Measurements from ENCODE around the gene DDX27. TPM values are rescaled to one million over a fixed set of nuclear protein-coding genes. Genes with fewer than 3 reads are reported as not detected.

Gene DDX27, protein sequence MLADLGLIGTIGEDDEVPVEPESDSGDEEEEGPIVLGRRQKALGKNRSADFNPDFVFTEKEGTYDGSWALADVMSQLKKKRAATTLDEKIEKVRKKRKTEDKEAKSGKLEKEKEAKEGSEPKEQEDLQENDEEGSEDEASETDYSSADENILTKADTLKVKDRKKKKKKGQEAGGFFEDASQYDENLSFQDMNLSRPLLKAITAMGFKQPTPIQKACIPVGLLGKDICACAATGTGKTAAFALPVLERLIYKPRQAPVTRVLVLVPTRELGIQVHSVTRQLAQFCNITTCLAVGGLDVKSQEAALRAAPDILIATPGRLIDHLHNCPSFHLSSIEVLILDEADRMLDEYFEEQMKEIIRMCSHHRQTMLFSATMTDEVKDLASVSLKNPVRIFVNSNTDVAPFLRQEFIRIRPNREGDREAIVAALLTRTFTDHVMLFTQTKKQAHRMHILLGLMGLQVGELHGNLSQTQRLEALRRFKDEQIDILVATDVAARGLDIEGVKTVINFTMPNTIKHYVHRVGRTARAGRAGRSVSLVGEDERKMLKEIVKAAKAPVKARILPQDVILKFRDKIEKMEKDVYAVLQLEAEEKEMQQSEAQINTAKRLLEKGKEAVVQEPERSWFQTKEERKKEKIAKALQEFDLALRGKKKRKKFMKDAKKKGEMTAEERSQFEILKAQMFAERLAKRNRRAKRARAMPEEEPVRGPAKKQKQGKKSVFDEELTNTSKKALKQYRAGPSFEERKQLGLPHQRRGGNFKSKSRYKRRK
- 51.2 TPM for polyA plus RNA-seq
- long read RNA-seq, donor 1, partial matches to known transcripts: 15 of 17 reads
- long read RNA-seq, donor 1, other reads (novel, unspliced or antisense): 0 of 17 reads
- long read RNA-seq, donor 2, transcript DDX27-207 (21 exons, 2,693 nt): major isoform, 5 of 36 reads
- long read RNA-seq, donor 2, partial matches to known transcripts: 30 of 36 reads
- long read RNA-seq, donor 2, other reads (novel, unspliced or antisense): 0 of 36 reads
- long read RNA-seq, donor 3, partial matches to known transcripts: 50 of 50 reads
- long read RNA-seq, donor 3, other reads (novel, unspliced or antisense): 0 of 50 reads
- long read RNA-seq, donor 4: 0 reads
- long read RNA-seq, donor 5, partial matches to known transcripts: 0 of 4 reads
- long read RNA-seq, donor 5, other reads (novel, unspliced or antisense): 0 of 4 reads
- long read RNA-seq, donor 6, partial matches to known transcripts: 9 of 11 reads
- long read RNA-seq, donor 6, other reads (novel, unspliced or antisense): 0 of 11 reads
- long read RNA-seq, donor 7, partial matches to known transcripts: 5 of 6 reads
- long read RNA-seq, donor 7, other reads (novel, unspliced or antisense): 0 of 6 reads
- long read RNA-seq, donor 8, partial matches to known transcripts: 59 of 61 reads
- long read RNA-seq, donor 8, other reads (novel, unspliced or antisense): 0 of 61 reads
- long read RNA-seq, donor 9, partial matches to known transcripts: 30 of 30 reads
- long read RNA-seq, donor 9, other reads (novel, unspliced or antisense): 0 of 30 reads
- long read RNA-seq, donor 10, partial matches to known transcripts: 45 of 50 reads
- long read RNA-seq, donor 10, other reads (novel, unspliced or antisense): 0 of 50 reads
- long read RNA-seq, donor 11, partial matches to known transcripts: 11 of 12 reads
- long read RNA-seq, donor 11, other reads (novel, unspliced or antisense): 0 of 12 reads

GRCh38 chr20:49219091-49219923 lies at the start of gene DDX27:
Gene DDX27, plus strand, starts transcription at chr20:49219416. Its CDS starts 33 bp downstream, at chr20:49219449.
- Histone ChIP-seq H3K4me3 (ENCODE audit: low read length) (peak within 1 kb of the TSS; percentile 69), H3K36me3 (ENCODE audit: control insufficient read depth, insufficient read depth, low read length) (peaks cover 31% of the 10 kb centered on the region), H3K9me3 (ENCODE audit: control insufficient read depth, low read depth, low read length) (no peaks in the 10 kb centered on the region), H3K27ac (ENCODE audit: low read length) (peak within 1 kb of the TSS; percentile 73), H3K4me1 (ENCODE audit: control insufficient read depth, insufficient read depth, low read length) (peaks cover 7% of the 10 kb centered on the region), H3K27me3 (ENCODE audit: control insufficient read depth, insufficient read depth, low read length) (no peaks in the 10 kb centered on the region)
- peak; percentile 98 to 99 for DNase-seq
- no CpG with 5 or more reads among the region's 46 CpGs for WGBS (ENCODE audit: insufficient coverage, low lambda C conversion rate)

DNA sequence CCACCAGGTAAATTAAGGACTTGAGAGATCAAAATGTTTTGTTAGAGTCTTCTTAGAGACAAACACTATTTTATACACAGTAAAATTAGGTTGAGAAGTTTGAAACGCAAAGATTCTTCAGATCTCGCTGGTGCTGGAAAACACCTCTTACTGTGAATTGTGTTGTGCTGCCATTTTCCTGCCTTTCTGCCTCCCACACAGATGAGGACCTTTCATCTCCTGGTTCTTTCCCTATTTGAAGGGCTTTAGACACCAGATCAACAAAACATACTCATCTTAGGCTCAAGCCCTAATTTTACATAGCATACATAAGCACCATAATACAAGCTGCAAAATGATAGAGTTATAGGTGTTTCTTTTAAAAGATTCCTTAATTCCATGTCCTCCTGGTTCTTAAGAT lies 49.7 kb upstream of the DDX27 start:
- Histone ChIP-seq H3K9me3 (ENCODE audit: control insufficient read depth, low read depth, low read length) (no peaks in the 10 kb centered on the region), H3K4me3 (ENCODE audit: low read length) (no peak overlapping the region), H3K27ac (ENCODE audit: low read length) (no peak overlapping the region), H3K36me3 (ENCODE audit: control insufficient read depth, insufficient read depth, low read length) (peaks cover 18% of the 10 kb centered on the region), H3K27me3 (ENCODE audit: control insufficient read depth, insufficient read depth, low read length) (no peaks in the 10 kb centered on the region), H3K4me1 (ENCODE audit: control insufficient read depth, insufficient read depth, low read length) (peaks cover 3% of the 10 kb centered on the region)
- no CpG with 5 or more reads among the region's 2 CpGs for WGBS (ENCODE audit: insufficient coverage, low lambda C conversion rate)
- no peak for DNase-seq

- WGBS (ENCODE audit: insufficient coverage, low lambda C conversion rate): no CpG with 5 or more reads among the region's 2 CpGs
- Histone ChIP-seq H3K4me3 (ENCODE audit: low read length) (no peak overlapping the region), H3K9me3 (ENCODE audit: control insufficient read depth, low read depth, low read length) (no peaks in the 10 kb centered on the region), H3K36me3 (ENCODE audit: control insufficient read depth, insufficient read depth, low read length) (peaks cover 11% of the 10 kb centered on the region), H3K27ac (ENCODE audit: low read length) (no peak overlapping the region), H3K4me1 (ENCODE audit: control insufficient read depth, insufficient read depth, low read length) (peaks cover 3% of the 10 kb centered on the region), H3K27me3 (ENCODE audit: control insufficient read depth, insufficient read depth, low read length) (no peaks in the 10 kb centered on the region)
- DNase-seq: no peak
Observed at GRCh38 chr20:49170714-49171113, 48.5 kb upstream of the DDX27 start.

DNA sequence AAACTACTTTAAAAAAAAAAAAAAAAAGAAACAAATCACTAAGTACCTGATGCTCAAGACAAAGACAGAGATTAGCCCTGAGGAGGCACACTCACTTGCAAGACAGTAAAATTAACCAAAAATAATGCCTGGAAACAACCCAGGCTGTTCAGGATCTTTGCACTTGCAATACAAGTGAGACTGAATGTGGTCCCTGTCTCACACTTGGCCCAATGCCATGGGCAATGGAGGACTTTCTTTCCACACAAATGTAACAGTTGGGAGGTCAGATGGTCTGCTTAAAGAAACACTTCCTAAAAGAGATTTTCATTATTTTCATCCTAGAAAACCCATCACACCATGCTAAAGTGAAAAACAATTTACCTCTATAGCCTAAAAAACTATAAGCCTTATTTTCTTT lies 47.3 kb upstream of the DDX27 start:
- H3K36me3 ChIP-seq (ENCODE audit: control insufficient read depth, insufficient read depth, low read length): peaks cover 10% of the 10 kb centered on the region
- no peak for DNase-seq
- H3K27ac ChIP-seq (ENCODE audit: low read length): no peak overlapping the region
- no peaks in the 10 kb centered on the region for H3K9me3 ChIP-seq (ENCODE audit: control insufficient read depth, low read depth, low read length)
- H3K27me3 ChIP-seq (ENCODE audit: control insufficient read depth, insufficient read depth, low read length): no peaks in the 10 kb centered on the region
- no peak overlapping the region for H3K4me3 ChIP-seq (ENCODE audit: low read length)
- H3K4me1 ChIP-seq (ENCODE audit: control insufficient read depth, insufficient read depth, low read length): no peaks in the 10 kb centered on the region

- no peak overlapping the region for H3K4me3 ChIP-seq (ENCODE audit: low read length)
- H3K27me3 ChIP-seq (ENCODE audit: control insufficient read depth, insufficient read depth, low read length): no peaks in the 10 kb centered on the region
- H3K9me3 ChIP-seq (ENCODE audit: control insufficient read depth, low read depth, low read length): no peaks in the 10 kb centered on the region
- H3K27ac ChIP-seq (ENCODE audit: low read length): no peak overlapping the region
- peaks cover 10% of the 10 kb centered on the region for H3K36me3 ChIP-seq (ENCODE audit: control insufficient read depth, insufficient read depth, low read length)
- no CpG with 5 or more reads among the region's 1 CpG for WGBS (ENCODE audit: insufficient coverage, low lambda C conversion rate)
- DNase-seq: no peak
- no peaks in the 10 kb centered on the region for H3K4me1 ChIP-seq (ENCODE audit: control insufficient read depth, insufficient read depth, low read length)
Observed at GRCh38 chr20:49172413-49172812, 46.8 kb upstream of the DDX27 start.

GRCh38 chr20:49174183-49174582 lies 45.0 kb upstream of the DDX27 start:
- no peaks in the 10 kb centered on the region for H3K27me3 ChIP-seq (ENCODE audit: control insufficient read depth, insufficient read depth, low read length)
- H3K27ac ChIP-seq (ENCODE audit: low read length): no peak overlapping the region
- DNase-seq: no peak
- no peak overlapping the region for H3K4me3 ChIP-seq (ENCODE audit: low read length)
- 100% methylated on average over 1 of the region's 6 CpGs for WGBS (ENCODE audit: insufficient coverage, low lambda C conversion rate)
- H3K9me3 ChIP-seq (ENCODE audit: control insufficient read depth, low read depth, low read length): no peaks in the 10 kb centered on the region
- peaks cover 20% of the 10 kb centered on the region for H3K36me3 ChIP-seq (ENCODE audit: control insufficient read depth, insufficient read depth, low read length)
- no peaks in the 10 kb centered on the region for H3K4me1 ChIP-seq (ENCODE audit: control insufficient read depth, insufficient read depth, low read length)

- H3K4me1 ChIP-seq (ENCODE audit: control insufficient read depth, insufficient read depth, low read length): peaks cover 9% of the 10 kb centered on the region
- H3K36me3 ChIP-seq (ENCODE audit: control insufficient read depth, insufficient read depth, low read length): peaks cover 10% of the 10 kb centered on the region
- H3K27me3 ChIP-seq (ENCODE audit: control insufficient read depth, insufficient read depth, low read length): no peaks in the 10 kb centered on the region
- H3K9me3 ChIP-seq (ENCODE audit: control insufficient read depth, low read depth, low read length): no peaks in the 10 kb centered on the region
- WGBS (ENCODE audit: insufficient coverage, low lambda C conversion rate): no CpG with 5 or more reads among the region's 1 CpG
- H3K4me3 ChIP-seq (ENCODE audit: low read length): no peak overlapping the region
- peak in 1 of 2 donors; percentile 36 for DNase-seq
- peak overlapping the region; percentile 15 for H3K27ac ChIP-seq (ENCODE audit: low read length)
Observed at GRCh38 chr20:49179368-49180277, 39.6 kb upstream of the DDX27 start.

- Histone ChIP-seq H3K4me1 (ENCODE audit: control insufficient read depth, insufficient read depth, low read length) (peaks cover 22% of the 10 kb centered on the region), H3K27ac (ENCODE audit: low read length) (no peak overlapping the region), H3K36me3 (ENCODE audit: control insufficient read depth, insufficient read depth, low read length) (peaks cover 10% of the 10 kb centered on the region), H3K9me3 (ENCODE audit: control insufficient read depth, low read depth, low read length) (no peaks in the 10 kb centered on the region), H3K4me3 (ENCODE audit: low read length) (no peak overlapping the region), H3K27me3 (ENCODE audit: control insufficient read depth, insufficient read depth, low read length) (no peaks in the 10 kb centered on the region)
- no peak for DNase-seq
- no CpG with 5 or more reads among the region's 8 CpGs for WGBS (ENCODE audit: insufficient coverage, low lambda C conversion rate)
Observed at GRCh38 chr20:49181265-49181877, 37.8 kb upstream of the DDX27 start.

Measured in large intestine (tissue), 12 donors.